ENCODE results near the gene ME3. TPM values are rescaled to one million over a fixed set of nuclear protein-coding genes. Genes with fewer than 3 reads are reported as not detected.
A peak's percentile ranks its signal among the peaks of the same experiment; 100 is the strongest.

ME3 gene
- total RNA-seq, 1 donor from 2014 or later, result 25.5 TPM

DNA sequence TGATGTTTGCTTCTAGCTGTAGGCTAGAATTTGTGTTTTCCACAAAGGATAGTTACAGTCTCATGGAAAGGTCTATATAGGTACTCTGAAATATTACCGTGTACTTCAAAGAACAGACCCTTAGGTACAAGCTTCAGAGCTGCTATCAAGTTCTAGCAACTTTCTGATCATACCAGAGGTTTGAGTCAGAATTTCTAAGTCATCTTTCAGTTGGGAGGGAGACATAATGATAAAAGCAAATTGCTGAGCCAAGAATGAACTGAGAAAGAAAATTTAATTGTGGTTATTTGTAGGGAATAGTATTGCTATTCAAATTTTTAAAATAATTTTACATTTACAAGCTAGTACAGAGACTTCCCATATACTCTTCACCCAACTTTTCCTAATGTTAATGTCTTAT, 19.9 kb upstream of the ME3 start:
- no peak for DNase-seq

DNA sequence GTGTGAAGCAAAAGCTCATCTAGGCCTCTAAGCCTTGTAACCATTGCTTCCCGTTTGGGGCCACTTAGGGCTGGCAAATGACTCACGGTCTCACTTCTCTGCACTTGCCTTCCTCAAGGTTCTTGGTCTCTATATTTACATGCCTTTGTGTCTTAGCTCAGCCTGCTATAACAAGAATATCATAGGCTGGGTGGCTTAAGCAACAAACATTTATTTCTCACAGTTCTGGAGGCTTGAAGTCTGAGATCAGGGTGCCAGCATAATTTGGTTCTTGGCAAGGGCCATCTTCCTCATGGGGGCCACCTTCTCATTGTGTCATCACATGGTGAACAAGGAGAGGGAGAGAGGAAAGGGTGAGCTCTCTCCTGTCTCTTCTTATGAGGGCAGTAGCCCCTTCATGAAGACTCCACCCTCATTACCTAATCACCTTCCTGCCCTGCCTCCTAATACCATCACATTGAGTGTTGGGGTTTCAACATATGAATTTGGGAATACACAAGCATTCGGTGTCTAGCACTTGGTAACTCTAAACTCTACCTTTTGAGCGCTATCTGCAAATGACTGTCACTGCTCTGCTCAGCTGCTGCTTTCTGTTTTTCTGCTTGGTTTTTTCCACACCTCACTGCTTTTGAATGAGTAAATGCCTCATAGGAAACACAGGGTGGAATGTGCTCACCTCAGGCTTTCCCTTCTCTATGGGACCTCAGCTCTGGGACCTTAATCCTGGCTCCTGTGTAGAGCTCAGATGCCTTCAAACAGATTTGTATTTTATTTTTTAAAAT, 16.2 kb upstream of the ME3 start:
- DNase-seq, result no peak

DNA sequence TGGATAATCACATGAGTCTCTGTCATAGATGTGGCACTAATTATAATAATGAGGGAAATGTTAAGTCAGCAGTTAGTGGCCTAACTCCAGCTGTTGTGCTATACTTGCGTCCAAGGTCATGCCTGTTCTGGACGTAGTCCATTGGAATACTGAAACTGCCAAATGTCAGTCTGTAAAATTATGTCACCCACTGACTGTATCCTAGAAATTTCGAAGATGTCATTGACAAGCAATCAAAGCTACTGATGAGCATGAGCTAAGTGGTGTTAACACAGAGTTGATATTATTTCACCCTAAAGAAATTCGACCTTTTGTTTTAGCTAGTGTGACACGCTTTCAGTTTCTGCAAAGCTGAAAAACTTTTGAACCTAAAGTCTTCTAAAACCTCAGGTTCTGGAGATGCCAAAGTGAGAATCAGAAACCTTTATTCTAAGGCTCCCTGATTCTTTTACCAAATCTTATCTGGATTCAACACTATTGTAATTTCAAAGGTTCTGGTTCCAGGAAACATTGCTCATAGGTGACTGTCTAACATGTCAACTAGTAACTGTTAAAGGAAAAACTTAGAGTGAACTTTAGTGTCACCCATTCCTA, 14.9 kb upstream of the ME3 start:
- no peak for DNase-seq

DNA sequence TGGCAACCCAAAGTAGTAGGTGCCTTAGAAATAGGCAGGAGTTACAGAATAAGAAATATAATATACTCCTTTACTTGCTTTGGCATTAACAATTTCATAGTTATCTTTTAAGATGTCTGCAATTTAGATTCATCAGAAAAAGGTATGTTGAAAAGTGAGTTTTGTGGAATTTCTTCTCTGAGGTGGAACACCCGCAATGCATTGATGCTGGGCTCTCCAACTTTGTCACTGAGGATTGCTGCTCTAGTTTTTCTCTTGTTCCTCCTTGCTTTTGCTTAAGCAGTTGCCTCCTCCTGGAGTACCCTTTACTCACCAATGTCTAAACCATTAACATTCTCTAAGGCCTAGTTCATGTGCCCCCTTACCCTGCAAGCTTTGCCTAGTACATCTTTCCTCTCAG, 14.1 kb upstream of the ME3 start:
- no peak for DNase-seq

DNA sequence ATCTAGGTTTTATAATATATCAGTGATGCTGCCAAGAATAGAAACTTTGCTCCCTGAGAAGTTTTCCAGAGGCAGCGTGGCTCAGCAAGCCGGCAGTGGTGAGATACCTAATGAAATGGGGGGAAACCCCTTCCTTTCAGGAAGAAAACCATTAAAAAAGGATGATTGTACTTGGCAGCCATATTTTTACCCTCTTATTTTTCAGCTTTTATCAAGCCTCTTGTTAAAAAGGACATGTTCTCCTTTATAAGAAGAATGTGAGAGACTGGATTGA, 9.0 kb upstream of the ME3 start:
- no peak for DNase-seq

DNA sequence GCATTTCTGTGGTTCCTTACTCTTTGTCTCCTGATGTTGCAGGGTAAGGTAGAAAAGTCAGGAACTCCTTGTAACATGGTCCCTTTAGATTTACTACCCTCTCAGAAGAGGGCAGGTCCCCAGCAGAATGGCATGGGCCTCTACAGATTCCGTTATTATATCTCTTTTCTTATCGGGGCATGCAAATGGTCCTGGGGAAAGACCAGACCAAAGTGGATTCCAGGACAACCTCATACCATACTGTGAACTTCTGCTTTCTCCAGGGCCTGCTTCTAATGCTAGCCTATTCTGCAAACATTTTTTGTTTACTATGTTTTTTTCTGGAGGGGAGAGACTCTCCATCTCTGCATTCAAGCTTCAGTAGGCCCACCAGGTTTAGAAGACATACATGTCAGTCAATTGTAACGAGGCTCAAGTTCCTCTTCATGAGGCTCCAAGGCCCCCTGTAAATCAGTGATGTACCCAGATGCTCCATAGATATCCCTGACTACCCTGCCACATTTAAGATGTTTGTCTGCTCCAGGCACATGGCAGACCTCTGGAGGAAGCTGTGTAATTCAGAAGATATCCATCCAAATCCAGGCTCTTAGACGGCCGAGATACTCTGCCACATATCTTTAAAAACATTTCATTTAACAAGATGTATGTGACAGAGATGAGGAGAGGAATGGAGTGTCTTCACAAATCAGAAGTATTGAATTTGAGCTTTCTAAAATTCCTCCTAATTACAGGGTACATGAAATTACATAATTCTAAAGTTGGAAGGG, 8.5 kb upstream of the ME3 start:
- no peak for DNase-seq

DNA sequence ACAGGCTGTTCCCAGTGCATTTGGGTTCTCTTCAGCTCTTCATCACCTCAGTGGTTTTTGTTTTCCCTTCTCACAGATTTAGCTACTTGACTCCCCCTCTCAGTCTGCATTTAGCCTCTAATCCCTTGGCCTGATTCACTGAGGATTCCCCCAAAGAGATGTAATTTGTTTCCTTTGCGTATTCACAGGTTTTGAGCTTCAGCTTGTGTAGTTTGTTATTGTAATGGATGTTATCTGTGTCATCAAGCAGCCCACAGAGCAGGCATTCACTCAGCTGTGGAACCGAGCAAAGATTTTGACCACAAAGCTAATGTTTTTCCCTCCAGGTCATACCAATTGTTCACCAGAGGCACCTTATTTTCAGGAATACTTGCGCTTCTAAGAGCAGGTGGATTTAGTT, 6.4 kb upstream of the ME3 start:
- no peak for DNase-seq

DNA sequence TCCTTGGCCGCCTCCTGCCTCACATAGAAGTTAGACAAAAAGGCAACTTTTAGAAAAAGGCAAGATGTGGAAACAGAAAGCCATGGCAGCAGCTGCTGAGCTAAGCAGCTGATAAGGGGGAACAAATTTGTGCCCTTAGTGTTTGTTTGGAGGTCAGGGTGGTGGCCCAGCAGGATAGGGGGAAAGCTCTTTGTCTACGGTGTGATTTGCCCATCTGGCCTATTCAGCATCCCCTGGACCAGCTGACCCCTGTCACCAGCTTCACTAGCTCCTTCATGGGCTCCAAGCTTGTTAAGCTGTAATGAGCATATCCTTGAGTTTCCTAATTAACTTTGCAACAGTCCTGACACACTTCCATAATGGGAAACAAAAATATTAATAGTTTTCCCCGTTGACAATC, 5.9 kb upstream of the ME3 start:
- DNase-seq, result no peak

DNA sequence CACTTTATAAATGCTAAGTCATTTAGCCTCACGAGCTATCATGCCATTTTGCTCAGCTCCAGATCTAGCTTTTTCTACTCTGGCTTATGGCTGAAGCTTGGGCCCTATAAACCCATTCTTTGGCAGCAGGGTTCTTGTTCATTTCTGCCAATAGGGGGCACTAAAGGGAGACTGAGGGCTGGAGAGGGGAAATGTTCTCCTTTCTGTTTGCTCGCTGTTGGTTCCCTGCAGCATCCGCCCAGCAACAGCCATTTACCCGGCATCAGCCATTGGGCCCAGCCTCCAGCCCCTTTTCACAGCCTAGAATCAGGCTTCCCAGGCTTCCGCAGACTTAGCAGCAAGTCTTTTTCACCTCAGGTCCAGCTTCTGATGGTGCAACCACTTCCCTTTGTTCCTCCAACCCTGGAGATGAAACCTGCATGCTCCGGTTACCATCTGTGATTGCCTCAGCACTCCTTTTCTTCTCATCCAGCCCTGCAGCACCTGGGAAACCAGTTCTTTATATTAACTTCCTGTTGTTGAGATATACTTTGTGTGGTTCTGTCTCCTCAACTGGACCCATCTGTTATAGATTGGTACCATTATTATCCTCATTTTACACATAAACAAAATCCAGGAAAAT, 4.2 kb upstream of the ME3 start:
- peak; percentile 50 for DNase-seq

DNA sequence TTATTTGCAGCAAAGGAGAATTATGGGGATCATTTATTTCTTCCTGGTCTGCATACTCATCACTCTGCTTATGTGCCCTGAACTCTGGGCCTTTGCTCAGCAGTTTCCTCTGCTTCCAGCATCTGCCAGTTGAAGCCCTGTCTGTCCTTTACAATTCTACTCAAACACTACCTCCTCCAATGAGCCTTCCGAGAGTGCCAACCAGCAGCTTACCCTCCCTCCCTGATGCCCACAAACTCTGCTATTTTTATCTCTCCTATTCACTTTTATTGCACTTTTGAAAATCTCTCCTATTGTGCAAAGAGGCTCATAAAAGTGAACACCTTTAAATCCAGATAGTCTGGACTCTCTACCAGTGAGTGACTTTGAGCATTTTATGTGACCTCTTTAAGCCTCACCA, 3.6 kb upstream of the ME3 start:
- DNase-seq, result no peak

DNA sequence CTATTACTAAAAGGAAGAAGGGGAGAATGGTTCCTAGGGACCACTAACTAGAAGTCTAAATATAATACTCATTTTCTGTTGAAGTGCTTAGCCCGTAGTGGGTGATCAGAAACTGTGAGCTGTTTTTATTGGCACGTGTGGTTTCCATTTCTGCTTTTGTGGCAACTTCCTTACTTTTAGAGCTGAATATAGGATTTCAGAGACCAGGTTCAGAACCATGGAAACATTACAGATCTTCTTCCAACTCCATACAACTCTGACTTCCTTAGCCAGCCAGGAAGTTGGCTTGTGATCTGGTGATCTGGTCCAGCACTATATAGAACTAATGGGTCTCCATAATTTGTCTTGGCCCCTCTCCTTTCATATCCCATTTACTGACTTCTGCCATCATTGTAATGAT, 2.6 kb upstream of the ME3 start:
- peak; percentile 52 for DNase-seq

DNA sequence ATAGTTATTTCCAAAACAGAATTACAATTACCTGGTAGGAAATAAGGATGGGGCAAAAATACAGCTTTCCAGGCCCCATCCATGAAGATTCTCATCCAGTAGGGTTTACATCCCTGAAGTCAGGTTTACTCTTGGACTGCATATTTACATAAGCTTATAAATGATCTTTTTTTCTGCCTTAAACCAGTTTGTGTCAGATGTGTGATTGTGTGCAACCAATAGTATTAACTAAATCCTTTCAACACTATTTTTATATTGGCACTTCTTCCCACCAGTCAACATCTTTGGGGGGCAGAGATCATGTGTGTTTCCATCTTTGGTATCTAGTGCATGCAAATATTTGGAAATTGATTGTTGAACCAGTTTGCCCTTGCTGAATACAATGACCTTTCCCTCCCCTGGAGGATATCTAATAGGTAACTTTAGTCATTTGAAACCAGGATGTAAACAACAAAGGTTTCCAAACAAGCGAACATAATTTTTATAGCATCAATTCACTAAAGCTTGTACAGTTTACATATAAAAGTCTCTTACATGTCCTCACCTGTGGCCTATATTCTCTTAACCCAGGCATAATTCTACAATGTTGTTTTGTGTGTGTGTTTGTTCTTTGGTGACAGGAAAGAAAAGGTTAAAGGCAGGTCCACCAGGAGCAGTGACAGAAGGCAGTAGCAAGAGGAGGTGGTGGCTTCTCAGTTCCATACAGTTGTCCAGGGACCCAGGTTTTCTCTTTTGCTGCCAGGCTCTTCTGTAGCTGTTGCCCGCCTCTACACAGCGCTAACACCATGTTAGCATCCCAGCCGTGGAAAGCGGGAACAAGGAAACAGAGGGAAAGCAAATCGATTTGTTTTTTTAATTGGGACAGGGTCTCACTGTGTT, 1.7 kb upstream of the ME3 start:
- no peak for DNase-seq

DNA sequence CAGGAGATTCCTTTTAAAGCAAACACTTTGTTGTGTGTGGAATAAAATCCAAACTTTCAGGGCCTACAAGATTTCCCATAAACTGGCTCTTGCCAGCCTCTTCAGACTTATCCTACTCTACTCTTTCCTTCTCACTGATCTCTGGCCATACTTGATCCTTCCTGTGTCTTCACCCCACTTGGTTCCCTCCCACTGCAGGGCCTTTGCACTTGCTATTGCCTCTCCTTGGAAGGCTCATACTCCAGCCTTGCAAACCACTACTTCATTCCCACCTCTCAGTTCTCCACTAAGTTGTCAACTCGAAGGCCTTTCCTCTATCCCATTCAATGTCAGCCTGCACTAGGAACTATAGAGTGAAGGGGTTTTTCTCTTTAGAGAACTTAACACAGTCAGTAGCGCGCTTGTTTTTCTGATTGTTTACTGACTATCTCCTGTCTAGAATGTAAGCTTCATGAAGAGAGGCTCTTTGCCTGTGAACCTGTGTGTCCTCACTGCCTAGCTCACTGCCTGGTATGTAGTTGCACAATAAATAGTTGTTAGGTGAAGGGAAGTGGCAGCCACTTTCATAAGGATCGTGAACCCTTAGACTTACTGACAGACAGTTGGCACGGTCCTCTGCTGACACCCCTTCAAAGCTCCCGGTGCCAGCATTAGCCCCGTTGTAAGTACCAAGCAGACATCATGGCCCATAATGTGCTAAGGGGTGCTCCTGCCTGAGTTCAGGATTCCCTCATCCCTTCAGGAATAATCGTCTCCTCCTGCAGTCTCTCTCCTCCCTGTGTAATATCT, 833 bp upstream of the ME3 start:
- no peak for DNase-seq

DNA sequence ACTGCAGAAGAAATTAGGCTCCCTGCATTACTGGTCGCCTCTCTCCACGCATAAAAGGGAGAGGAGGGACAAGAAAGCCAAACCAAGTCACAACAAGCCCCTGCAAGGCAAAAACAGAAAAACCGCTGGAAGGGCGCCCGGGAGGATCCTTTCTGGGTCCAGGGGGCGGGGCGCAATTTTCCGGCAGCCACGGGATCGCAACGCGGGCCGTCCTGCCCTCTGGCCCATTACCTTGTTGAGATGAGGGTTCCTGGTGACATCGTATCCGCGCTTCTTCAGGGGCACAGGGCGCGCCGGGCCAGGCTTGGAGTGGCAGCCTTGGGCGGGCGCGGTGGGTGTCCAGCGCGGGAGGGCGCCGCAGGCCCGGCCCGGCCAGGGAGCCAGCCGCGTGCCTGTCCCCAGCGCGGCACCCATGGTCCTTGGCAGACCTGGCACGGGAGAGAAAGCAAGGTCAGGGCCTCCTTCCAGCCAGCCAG, 847 bp downstream of the ME3 start:
- DNase-seq, result peak; percentile 55

DNA sequence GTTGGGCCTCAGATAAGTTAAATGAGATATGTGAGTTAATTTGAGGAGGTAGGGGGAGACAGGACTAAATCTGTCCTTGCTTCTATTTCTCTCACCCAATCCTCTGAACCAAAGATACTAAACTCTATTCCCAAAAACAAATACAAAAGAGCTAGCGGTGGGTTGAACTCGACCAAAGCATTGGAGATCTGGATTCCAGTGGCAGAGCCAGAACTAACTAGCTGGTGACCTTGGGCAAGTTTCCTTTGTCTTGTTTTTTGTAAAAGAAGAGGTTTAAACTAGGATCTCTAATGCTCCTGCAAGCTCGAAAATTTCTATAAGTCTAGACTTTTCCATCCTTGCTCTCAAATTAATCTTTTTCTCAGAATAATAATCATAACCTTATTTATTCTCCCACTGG, 1.5 kb downstream of the ME3 start:
- no peak for DNase-seq

DNA sequence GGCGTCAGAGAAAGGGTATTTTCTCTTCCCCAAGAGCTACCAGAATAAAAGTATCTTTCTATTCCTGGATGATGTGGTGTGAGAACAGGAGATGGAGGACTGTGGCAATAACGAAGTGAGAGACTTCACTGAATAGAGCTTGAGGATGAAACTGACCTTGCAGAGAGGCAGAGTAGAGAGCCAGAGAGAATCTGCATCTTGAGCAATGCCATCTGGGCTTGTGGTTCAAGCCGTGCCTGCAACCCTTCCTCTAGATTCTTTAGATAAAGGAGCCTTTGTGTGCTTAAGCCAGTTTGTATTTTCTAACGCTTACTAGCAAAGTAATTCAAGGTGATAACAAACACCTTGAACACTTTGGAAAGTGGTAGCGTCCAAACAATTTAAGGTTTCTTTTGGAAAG, 2.2 kb downstream of the ME3 start:
- no peak for DNase-seq

DNA sequence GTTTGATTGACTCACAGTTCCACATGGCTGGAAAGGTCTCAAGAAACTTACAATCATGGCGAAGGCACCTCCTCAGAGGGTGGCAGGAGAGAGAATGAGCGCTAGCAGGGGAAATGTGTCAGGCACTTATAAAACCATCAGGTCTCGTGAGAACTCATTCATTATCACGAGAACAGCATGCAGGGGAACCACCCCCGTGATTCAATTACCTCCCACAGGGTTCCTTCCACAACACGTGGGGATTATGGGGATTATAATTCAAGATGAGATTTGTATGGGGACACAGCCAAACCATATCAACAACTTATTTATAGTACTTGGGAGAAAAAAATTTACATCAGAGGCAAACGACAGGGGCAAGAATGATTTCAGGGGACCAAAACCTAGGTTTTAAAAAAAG, 3.0 kb downstream of the ME3 start:
- DNase-seq, result peak; percentile 29

DNA sequence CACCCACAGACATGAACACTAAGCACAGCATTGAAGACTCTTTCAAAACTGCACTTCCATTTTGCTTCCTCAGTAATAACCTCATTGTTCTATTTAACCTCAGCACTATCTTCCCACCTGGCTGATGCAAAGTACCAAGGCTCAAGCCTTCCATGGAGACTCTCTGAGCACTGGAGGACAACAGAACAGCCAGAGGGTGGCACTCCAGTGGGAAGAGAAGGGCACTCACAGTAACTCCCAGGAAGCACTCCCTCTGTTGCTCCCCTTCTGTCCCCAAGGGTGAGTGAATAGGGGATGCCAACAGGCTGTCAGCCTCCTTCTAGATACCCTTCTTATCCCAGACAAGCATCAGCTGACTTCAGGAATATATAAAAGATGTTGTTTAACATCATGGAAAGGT, 3.5 kb downstream of the ME3 start:
- no peak for DNase-seq

DNA sequence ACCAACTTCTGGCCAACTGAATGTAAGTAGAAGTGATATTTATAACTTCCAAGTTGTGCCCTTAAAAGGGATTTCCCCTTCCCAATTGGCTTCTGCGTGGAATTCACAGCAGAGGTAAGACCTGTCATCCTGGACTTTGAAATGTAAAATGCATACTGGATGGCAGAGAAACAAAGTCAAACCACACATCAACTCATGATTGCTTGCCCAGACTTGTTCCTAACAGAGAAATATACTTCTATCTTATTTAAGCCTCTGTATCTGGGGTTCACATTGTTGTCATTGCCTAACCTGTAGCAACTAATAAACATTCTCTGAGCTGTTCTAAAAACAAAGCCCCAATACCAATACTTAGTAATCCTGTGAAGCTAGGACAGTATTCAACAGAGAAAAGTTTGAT, 6.2 kb downstream of the ME3 start:
- DNase-seq, result no peak

DNA sequence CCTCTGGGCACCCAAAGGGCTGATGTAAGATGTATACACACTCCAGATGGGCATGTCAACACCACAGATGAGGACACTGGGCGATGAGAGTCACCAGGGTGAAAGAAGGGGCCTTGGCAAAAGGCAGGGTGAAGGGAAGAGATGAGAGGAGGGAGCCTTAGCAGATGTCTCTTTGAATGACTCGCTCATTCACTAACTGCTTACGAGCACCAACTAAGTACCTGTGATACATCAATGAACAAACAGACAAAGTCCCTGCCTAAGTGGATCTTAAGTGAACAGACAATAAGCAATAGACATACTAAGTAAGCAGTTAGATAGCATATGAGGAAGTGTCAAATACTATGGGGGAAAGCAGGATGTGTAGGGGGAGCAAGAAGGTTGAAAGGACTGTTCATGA, 7.5 kb downstream of the ME3 start:
- DNase-seq, result no peak

DNA sequence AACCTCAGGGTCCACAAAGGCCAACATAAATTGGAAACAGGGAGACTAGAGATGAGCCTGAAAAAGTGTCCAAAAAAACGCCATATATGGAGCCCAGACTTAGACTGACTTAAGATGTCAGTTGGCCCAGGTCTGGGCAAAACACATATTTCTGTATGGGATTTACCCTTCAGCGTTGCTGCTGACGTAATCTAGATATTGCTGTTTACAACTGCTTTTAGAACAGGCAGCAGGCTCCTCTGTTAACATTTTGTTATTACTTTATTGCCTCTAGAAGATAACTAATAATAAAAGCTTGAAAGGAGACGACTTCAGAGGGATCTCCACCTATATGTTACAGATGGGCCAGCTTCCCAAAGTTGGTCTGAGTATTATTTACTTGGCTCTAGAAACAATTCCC, 8.7 kb downstream of the ME3 start:
- no peak for DNase-seq

DNA sequence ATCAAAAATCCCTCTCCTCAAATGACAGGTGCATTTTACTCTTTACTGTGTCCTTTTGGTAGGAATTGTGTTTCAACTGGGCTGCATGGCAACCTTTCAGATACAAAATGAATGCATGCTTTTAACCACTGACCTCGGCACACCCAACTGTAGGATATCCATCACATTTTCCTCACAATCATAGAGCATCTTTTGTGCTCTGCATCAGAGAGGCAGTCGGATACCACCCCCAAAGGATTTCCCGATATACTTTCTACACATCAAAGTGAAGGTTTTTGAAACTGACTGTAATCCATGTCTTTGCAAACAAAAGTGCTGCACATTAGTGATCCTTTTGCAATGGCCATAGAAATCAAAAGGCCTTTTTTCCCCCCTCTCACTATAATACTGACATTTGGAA, 9.1 kb downstream of the ME3 start:
- no peak for DNase-seq

All from dermis blood vessel endothelial cell (primary cell).